HG02798 (cell line): ENCODE data around the gene DLG2.
"Not testable (repeated sequence)": the region's sequence is repeated elsewhere in the genome, so short reads cannot be mapped to it uniquely, and the experiment has no call there.

Experiments
- ATAC-seq: cut with Tn5 transposase; IDR thresholded peaks from one replicate; pipeline ENCODE4 v1.9.1; 2021; ENCODE audit warnings: mild to moderate bottlenecking; ENCODE audit not compliant: unreplicated experiment, poor library complexity

Gene DLG2

GRCh38 chr11:83759148-83759547, 1868.0 kb downstream of the DLG2 start:
- no peak for ATAC-seq

- ATAC-seq = no peak
Observed at GRCh38 chr11:83751041-83751440, 1876.1 kb downstream of the DLG2 start.

- no peak for ATAC-seq
Observed at GRCh38 chr11:83746921-83747585, 1880.1 kb downstream of the DLG2 start.

- ATAC-seq = no peak
Observed at GRCh38 chr11:83744620-83745192, 1882.4 kb downstream of the DLG2 start.

- no peak for ATAC-seq
Observed at GRCh38 chr11:83736684-83737083, 1890.5 kb downstream of the DLG2 start.

- no peak for ATAC-seq
Observed at GRCh38 chr11:83734120-83734519, 1893.0 kb downstream of the DLG2 start.

- ATAC-seq = not testable (repeated sequence)
Observed at GRCh38 chr11:83731288-83731687, 1895.9 kb downstream of the DLG2 start.

- ATAC-seq = no peak
Observed at GRCh38 chr11:83728281-83728680, 1898.9 kb downstream of the DLG2 start.

GRCh38 chr11:83727251-83727650, 1899.9 kb downstream of the DLG2 start:
- ATAC-seq = no peak

GRCh38 chr11:83726316-83726715, 1900.8 kb downstream of the DLG2 start:
- no peak for ATAC-seq

GRCh38 chr11:83725728-83726127, 1901.4 kb downstream of the DLG2 start:
- ATAC-seq = no peak

- ATAC-seq = no peak
Observed at GRCh38 chr11:83725269-83725560, 1901.9 kb downstream of the DLG2 start.

- peak; percentile 70 for ATAC-seq
Observed at GRCh38 chr11:83723999-83724398, 1903.1 kb downstream of the DLG2 start.

GRCh38 chr11:83722392-83723119, 1904.6 kb downstream of the DLG2 start:
- ATAC-seq = no peak

GRCh38 chr11:83721263-83721662, 1905.9 kb downstream of the DLG2 start:
- no peak for ATAC-seq

GRCh38 chr11:83720675-83721074, 1906.5 kb downstream of the DLG2 start:
- ATAC-seq = no peak

- ATAC-seq = no peak
Observed at GRCh38 chr11:83717537-83717936, 1909.6 kb downstream of the DLG2 start.

- no peak for ATAC-seq
Observed at GRCh38 chr11:83715927-83716535, 1911.1 kb downstream of the DLG2 start.

GRCh38 chr11:83713708-83714107, 1913.4 kb downstream of the DLG2 start:
- no peak for ATAC-seq

GRCh38 chr11:83711106-83711527, 1916.0 kb downstream of the DLG2 start:
- no peak for ATAC-seq

- no peak for ATAC-seq
Observed at GRCh38 chr11:83709434-83709833, 1917.7 kb downstream of the DLG2 start.
